HepG2 (cell line): ENCODE results near the gene STRIP1. TPM values are rescaled to one million over a fixed set of nuclear protein-coding genes. Genes with fewer than 3 reads are reported as not detected.

ENCODE experiments used
- ARID3A ChIP-seq: IDR thresholded peaks from 2 replicates; pipeline ENCODE4 v1.6.1; 2012; ENCODE audit warnings: low read depth, low read length, improper control_type of control experiment
- CENPBD1 ChIP-seq: sonication (generic); formaldehyde crosslinking; IDR thresholded peaks from 2 replicates; pipeline ENCODE4 v1.8.0; 2022; ENCODE audit warnings: missing genetic modification reagents, low read depth, mild to moderate bottlenecking, borderline replicate concordance
- GZF1 ChIP-seq: sonication (generic); formaldehyde crosslinking; IDR thresholded peaks from 2 replicates; pipeline ENCODE4 v1.5.1; 2020; ENCODE audit warnings: mild to moderate bottlenecking, missing genetic modification reagents
- KAT2B ChIP-seq: fragments of 150-350 bp; IDR thresholded peaks from 2 replicates; pipeline ENCODE4 v1.6.1; 2014; ENCODE audit warnings: low read depth, low read length, borderline replicate concordance
- MZF1 ChIP-seq: sonication (generic); formaldehyde crosslinking; IDR thresholded peaks from 2 replicates; pipeline ENCODE4 v1.8.1; 2023; ENCODE audit warnings: mild to moderate bottlenecking, missing genetic modification reagents, borderline replicate concordance
- NCOA2 ChIP-seq: sonication (generic); formaldehyde crosslinking; IDR thresholded peaks from 2 replicates; pipeline ENCODE4 v1.8.0; 2022; ENCODE audit warnings: inconsistent platforms
- NFE2 ChIP-seq: sonication (generic); formaldehyde crosslinking; IDR thresholded peaks from 2 replicates; pipeline ENCODE4 v1.4.0; 2020; ENCODE audit warnings: missing genetic modification reagents
- NR2C2 ChIP-seq: sonication (generic); formaldehyde crosslinking; IDR thresholded peaks from 2 replicates; pipeline ENCODE4 v1.4.0; 2020; ENCODE audit warnings: missing genetic modification reagents, mild to moderate bottlenecking, moderate library complexity, borderline replicate concordance
- PPARG ChIP-seq: conservative IDR thresholded peaks from 2 replicates; pipeline ENCODE4 v1.6.1; 2016; ENCODE audit warnings: missing biosample characterization, missing genetic modification reagents
- XRCC5 ChIP-seq: fragments of 200-400 bp; formaldehyde crosslinking; optimal IDR thresholded peaks from 2 replicates; pipeline ENCODE3; 2017; ENCODE audit warnings: mild to moderate bottlenecking, low read length
- ZNF3 ChIP-seq: IDR thresholded peaks from 2 replicates; pipeline ENCODE4 v1.7.0; 2017; ENCODE audit warnings: inconsistent platforms
- polyA plus RNA-seq, 8 experiments: library from polyadenylated mRNA; depleted of rRNA in 3 of 8; stranded (reverse) in 7 of 8; unstranded in 1 of 8; fragments of >200 nt; fragmentation: Illumina TruSeq in 4 of 8; extraction: Trizol in 4 of 8; gene quantifications; 2 replicates each; pipeline versions ENCODE4 v1.2.1 to v1.2.3, GENCODE V29; 2011 to 2016; ENCODE audit warnings: low read depth in 4 of 8, missing spikeins in 1 of 8, mixed read lengths in 1 of 8; ENCODE audit not compliant: insufficient read depth in 1 of 8
- total RNA-seq, 5 experiments: library from RNA; depleted of rRNA; stranded (reverse); fragments of >200 nt; fragmentation: Illumina TruSeq; extraction: Trizol; gene quantifications; 2 replicates each; pipeline ENCODE4 v1.2.3, GENCODE V29; 2016; ENCODE audit warnings: low read depth in 1 of 5

Gene STRIP1
- total and polyA plus RNA-seq, 2 of the 13 experiments (the other 11 are each of a cell fraction or from before 2014, with no cell fraction given) = 20.9 to 27.9 TPM

DNA sequence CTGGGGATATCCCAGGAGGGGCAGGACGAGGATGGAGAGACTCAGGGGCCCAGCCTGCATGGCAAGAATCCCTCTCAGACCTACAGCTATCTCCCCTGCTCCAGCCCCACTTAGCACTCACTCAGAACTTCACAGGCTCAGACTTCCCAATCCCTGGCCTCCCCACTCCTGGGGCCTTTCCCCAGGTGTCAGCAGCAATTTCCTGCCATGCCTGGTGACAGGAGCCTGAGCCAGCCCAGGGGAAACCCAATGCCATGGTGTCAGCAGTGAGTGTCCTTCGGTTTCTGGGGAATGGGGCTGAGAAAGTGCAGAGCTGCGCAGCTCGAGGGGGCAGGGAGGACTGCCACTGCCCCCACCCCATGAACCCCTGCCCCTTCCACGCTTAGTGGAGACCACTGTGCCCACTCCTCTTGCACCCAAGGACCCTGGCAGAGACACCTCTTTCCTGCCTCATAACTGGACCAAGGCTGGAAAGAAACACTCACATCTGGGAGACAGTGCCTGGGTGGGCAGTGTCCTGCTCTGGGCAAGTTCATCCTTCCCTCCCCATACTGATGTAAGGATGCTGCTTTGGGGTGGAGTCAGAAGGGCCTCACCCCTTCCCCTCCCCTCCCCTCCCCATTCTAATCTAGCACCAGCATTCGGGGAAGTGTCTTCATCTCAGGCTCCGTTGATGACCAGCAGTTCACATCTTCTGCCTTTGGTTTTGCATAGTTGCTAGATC, 60.7 kb downstream of the STRIP1 start (continued):
- TF ChIP-seq ARID3A = no peak
- TF ChIP-seq NCOA2 = no peak
- TF ChIP-seq KAT2B = no peak
- TF ChIP-seq NR2C2 (CRISPR knock-in tag) = no peak
- TF ChIP-seq ZNF3 (CRISPR knock-in tag) = no peak
- TF ChIP-seq CENPBD1 = no peak
- TF ChIP-seq PPARG (CRISPR knock-in tag) = no peak
- no peak for TF ChIP-seq NFE2 (CRISPR knock-in tag)
- no peak for TF ChIP-seq XRCC5
- TF ChIP-seq GZF1 = no peak
- no peak for TF ChIP-seq MZF1 (CRISPR knock-in tag)
